Osteocyte (in vitro differentiated cells): ENCODE data around the gene LRRC28. TPM values are rescaled to one million over a fixed set of nuclear protein-coding genes. Genes with fewer than 3 reads are reported as not detected.

ENCODE experiments used
- DNase-seq: peaks from one replicate; pipeline ENCODE4 v3.0.0; 2021; ENCODE audit warnings: mixed read lengths; ENCODE audit not compliant: unreplicated experiment; ENCODE audit errors: extremely low spot score
- H3K27ac Mint-ChIP-seq: one replicate; pipeline ENCODE4 v1.8.0; 2021; ENCODE audit warnings: mild to moderate bottlenecking, mixed read lengths; ENCODE audit not compliant: unreplicated experiment
- H3K27me3 Mint-ChIP-seq: one replicate; pipeline ENCODE4 v1.8.0; 2021; ENCODE audit warnings: mixed read lengths; ENCODE audit not compliant: unreplicated experiment
- H3K36me3 Mint-ChIP-seq: one replicate; pipeline ENCODE4 v1.8.0; 2021; ENCODE audit warnings: mixed read lengths; ENCODE audit not compliant: unreplicated experiment
- H3K4me1 Mint-ChIP-seq: one replicate; pipeline ENCODE4 v1.8.0; 2021; ENCODE audit warnings: mixed read lengths; ENCODE audit not compliant: unreplicated experiment
- H3K4me3 Mint-ChIP-seq: one replicate; pipeline ENCODE4 v1.8.0; 2021; ENCODE audit warnings: mild to moderate bottlenecking, moderate library complexity, mixed read lengths; ENCODE audit not compliant: unreplicated experiment
- H3K9me3 Mint-ChIP-seq: one replicate; pipeline ENCODE4 v1.8.0; 2021; ENCODE audit warnings: mixed read lengths; ENCODE audit not compliant: unreplicated experiment
- CTCF ChIP-seq: fragments of 200-600 bp; sonication (generic); IDR thresholded peaks from 2 replicates; pipeline ENCODE4 v1.5.0; 2021; ENCODE audit warnings: antibody characterized with exemption, mild to moderate bottlenecking, moderate library complexity
- total RNA-seq: library from RNA; stranded (reverse); gene quantifications from 2 replicates; pipeline ENCODE4 v1.2.1, GENCODE V29; 2021

LRRC28 gene
- total RNA-seq, 1 donor from 2014 or later: 27.4 TPM

GRCh38 chr15:99344639-99345038 lies 93.4 kb downstream of the LRRC28 start:
- DNase-seq: no peak
- Mint-ChIP-seq H3K4me3 (no peak overlapping the region), H3K4me1 (peaks cover 46% of the 10 kb centered on the region), H3K27me3 (no peaks in the 10 kb centered on the region), H3K27ac (no peak overlapping the region), H3K36me3 (peaks cover 9% of the 10 kb centered on the region), H3K9me3 (peaks cover 7% of the 10 kb centered on the region)
- no peak for TF ChIP-seq CTCF

DNA sequence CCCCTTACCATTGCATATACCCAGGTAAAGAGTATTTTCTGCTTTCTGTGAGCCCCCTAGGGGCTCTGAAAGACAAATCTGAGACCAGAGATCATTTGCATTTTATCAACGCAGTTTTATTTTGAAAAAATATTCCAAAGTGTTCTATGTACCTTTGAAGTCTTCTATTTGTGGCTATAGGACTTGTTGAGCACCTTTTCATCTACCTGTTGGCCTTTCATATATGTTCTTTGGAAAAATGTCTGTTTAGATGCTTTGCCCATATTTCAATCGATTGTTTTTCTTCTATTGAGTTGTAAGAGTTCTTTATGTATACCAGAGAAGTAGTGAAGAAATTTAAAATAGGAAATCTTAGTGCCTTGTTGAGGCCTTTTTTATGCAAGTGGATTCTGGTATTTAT lies 94.0 kb downstream of the LRRC28 start:
- no peak overlapping the region for H3K4me3 Mint-ChIP-seq
- H3K9me3 Mint-ChIP-seq: peaks cover 7% of the 10 kb centered on the region
- no peak for TF ChIP-seq CTCF
- peaks cover 9% of the 10 kb centered on the region for H3K36me3 Mint-ChIP-seq
- H3K27me3 Mint-ChIP-seq: no peaks in the 10 kb centered on the region
- DNase-seq: no peak
- no peak overlapping the region for H3K27ac Mint-ChIP-seq
- H3K4me1 Mint-ChIP-seq: peaks cover 45% of the 10 kb centered on the region

GRCh38 chr15:99345832-99346462 lies 94.7 kb downstream of the LRRC28 start:
- Mint-ChIP-seq H3K9me3 (peaks cover 7% of the 10 kb centered on the region), H3K27me3 (no peaks in the 10 kb centered on the region), H3K27ac (no peak overlapping the region), H3K4me3 (no peak overlapping the region), H3K4me1 (peaks cover 38% of the 10 kb centered on the region), H3K36me3 (peaks cover 12% of the 10 kb centered on the region)
- no peak for DNase-seq
- no peak for TF ChIP-seq CTCF

DNA sequence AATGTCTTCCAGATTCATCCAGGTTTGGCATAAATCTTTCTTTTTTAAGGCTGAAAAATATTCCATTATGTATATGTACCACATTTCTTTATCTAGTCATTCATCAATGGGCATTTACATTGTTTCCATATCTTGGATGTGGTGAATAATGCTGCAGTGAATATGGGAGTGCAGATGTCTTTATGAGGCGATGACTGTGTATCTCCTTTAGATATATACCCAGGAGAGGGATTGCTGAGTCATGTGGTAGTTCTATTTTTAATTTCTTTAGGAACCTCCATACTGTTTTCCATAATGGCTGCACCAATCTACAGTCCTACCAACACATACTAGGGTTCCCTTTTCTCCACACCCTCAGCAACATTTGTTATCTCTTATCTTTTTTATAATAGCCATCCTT lies 96.3 kb downstream of the LRRC28 start:
- H3K27me3 Mint-ChIP-seq: no peaks in the 10 kb centered on the region
- no peak overlapping the region for H3K27ac Mint-ChIP-seq
- peaks cover 12% of the 10 kb centered on the region for H3K36me3 Mint-ChIP-seq
- no peak overlapping the region for H3K4me3 Mint-ChIP-seq
- H3K9me3 Mint-ChIP-seq: peaks cover 7% of the 10 kb centered on the region
- TF ChIP-seq CTCF: no peak
- H3K4me1 Mint-ChIP-seq: peaks cover 24% of the 10 kb centered on the region
- DNase-seq: no peak

DNA sequence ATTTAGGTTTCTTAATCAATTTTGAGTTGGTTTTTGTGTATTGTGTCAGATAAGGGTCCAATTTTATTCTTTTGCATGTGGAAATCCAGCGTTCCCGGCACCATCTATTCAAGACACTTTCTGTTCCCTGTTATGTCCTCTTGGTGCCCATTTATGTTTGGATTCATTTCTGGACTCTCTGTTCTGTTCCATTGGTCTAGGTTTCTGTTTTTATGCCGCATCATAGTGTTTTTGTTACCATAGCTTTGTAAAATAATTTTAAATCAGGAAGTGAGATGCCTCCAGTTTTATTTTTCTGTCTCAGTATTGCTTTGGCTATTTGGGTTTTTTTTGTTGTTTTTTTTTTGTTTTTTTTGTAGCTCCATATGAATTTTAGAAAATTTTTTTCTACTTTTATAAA lies 97.1 kb downstream of the LRRC28 start:
- Mint-ChIP-seq H3K4me3 (no peak overlapping the region), H3K27ac (no peak overlapping the region)

More for the DNA sequence above, 97.1 kb downstream of the LRRC28 start:
- H3K36me3 Mint-ChIP-seq: peaks cover 16% of the 10 kb centered on the region
- H3K4me1 Mint-ChIP-seq: peaks cover 24% of the 10 kb centered on the region
- H3K27me3 Mint-ChIP-seq: no peaks in the 10 kb centered on the region
- H3K9me3 Mint-ChIP-seq: peaks cover 7% of the 10 kb centered on the region
- TF ChIP-seq CTCF: no peak
- DNase-seq: no peak
